Raji (cell line): Measurements from ENCODE around the gene PCCA.

Source experiments
- POLR2A ChIP-seq: IDR thresholded peaks from 2 replicates; pipeline ENCODE4 v1.6.1; 2011; ENCODE audit warnings: low read depth, low read length, control low read depth; ENCODE audit not compliant: insufficient read depth

PCCA gene

DNA sequence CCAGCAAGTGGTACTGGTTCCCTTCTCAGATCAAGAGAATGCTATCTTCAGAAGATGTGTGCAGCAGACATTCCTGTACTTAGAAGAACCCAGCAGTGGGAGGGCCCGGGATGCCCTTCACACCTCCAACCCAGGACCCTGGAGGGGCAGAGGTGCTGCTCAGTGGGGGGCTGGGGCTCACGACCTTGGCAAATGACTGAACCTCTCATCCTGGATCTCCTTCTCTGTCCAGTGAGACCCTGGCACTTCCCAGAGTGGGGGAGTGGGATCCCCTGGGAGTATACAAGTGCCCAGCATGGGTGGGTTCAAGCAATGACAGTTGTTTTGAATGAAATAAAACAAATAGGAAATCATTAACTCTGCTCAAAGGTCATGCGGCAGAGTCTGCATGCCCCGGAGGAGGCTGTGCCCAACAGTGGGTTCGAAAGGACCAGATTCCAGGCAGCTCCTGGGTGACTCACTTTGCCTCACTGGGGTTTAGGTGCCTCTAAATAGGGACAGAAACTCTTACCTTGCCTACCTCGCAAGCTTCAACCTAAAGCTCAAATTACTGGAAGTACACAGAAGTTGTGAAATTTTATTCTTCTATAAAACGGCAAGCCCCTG lies 472.8 kb downstream of the PCCA start:
- TF ChIP-seq POLR2A: no peak

DNA sequence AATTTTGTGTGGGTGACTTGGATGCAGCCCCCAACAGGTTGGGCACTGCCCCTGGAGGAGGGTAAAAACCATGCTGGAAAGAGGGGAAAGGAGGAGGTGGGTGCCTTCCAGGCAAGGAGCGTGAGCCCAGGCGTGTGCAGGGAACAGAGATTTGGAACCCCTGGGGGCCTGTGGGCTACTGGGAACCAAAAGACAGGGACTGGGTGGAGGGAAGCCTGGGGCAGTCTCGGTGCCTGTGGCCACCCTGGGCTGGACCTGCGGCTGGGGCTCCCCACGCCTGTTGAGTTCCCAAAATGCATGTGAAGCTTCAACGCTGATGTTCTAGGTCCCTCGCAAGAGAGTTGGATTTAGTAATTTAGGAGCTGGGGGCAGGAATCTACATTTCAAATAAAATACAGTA lies 474.9 kb downstream of the PCCA start:
- no peak for TF ChIP-seq POLR2A

DNA sequence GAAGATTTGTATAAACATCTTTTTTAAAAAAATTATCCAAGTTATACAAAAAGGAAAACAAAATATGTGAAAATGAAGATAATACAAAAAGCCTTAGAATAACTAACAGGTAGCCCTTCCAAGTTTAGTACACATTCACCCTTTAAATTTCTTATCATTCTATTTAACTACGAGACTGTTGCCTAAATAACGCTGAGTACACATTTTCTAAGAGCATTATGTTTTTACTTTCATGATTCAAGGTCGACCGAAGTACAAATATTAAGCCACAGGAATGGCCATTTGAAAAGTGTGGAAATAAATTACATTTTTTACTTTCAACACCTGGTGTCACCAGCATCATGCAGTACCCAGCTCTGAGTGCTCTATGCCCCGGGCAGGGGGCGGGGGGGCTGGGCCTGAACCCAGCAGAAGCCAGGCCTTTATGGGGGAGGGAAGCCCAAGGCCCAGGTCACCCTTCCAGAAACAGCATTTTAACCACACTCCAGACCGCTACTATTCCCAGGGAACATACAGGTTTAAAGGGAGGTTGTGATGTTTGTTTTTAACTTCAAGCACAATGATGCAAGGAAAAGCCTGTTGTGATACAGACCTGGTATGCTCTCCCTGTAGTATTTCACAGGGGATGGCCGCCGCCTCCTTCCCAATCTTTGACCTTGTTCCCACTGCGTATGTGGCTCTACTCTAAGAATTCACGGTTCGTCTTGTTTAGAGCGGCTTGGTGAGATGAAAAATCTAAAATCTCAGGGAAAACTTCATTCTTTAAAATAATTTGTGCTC lies 475.7 kb downstream of the PCCA start:
- TF ChIP-seq POLR2A: no peak

DNA sequence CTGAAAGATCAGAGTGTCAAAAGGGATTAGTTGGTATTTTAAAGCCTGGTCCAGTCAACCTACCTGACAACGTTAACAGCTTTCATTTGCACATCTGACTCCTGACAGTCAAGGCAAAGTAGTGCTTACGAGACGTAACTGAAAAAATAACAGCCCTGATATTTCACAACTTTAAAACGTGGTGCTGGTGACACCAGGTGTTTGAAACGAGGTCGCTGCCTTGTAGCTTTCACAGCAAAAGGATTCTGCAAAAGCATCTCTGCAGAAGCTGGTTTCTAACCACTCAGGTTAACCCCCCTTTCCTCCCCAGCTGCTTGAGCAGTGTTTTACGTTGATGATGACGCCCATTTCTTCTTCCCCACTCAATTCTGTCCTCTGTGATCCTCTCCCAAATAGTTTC lies 476.4 kb downstream of the PCCA start:
- TF ChIP-seq POLR2A: no peak

DNA sequence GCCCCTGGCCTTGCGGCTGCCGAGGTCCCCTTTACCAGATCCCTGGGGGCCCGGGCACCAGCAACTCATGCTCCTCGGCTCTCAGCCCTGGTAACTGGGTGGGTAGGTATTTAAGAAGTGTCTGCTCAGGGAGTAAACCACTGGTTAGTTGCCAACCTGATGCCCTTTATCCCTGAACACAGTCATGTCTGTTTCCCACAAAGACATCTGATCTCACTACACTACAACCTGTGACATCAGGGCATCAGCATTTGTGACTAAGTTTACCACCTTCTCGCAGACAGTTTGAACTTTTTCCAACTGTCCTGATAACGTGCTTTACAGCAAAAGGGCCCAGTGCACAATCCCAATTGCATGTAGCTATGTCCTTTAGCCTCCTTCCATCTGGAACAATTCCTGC lies 477.6 kb downstream of the PCCA start:
- TF ChIP-seq POLR2A: no peak

DNA sequence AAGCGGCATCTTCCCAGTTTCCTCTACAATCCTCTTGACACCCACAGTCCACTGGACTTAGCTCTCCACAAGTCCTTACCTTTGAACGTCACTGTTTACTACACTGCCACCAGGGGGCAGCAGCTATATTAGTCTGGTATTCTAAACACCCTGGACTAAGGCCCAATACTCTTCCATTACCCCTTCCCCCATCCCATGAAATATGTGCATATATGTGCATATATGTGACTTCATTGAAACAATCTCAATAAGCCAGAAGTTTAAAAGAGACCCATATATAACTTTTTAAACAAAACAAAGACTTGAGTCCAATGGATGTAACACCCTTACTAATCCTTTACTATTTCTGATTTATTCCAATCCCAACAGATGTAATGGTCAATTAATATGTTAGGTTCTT lies 484.2 kb downstream of the PCCA start:
- no peak for TF ChIP-seq POLR2A
